ENCODE results near the gene B3GNT2.

DNA sequence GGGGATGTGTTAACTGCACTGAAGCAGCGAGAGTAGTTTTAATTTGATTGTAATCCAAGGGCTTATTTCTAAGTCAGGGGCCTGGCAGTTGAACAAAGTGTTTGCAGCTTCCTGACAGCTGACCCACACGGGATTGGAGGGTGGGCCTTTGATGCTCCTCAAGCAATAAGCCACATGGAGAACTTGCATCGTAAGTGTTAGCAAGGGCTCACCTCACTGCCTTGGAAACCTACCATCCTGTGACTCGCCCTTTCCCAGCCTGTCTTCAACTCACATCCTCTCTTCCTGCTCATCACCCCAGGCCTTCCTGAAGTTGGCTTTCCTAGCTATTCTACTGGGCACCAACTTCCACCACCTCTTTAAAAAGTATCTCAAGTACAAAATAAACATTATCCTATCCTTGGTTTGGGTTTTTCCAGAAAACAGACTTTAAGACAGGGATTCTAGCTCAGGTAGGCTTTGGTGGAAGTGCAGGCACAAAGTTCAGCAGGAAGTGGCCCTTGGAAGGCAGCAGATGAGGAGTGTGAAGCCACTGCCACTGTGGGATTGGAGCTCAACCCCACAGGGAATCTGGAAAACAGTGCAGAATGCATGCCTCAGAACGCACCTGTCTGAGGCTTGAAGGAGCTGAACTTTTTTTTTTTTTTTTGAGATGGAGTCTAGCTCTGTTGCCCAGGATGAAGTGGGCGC is 31.6 kb downstream of the B3GNT2 start:
- TF ChIP-seq, protein P1, sequence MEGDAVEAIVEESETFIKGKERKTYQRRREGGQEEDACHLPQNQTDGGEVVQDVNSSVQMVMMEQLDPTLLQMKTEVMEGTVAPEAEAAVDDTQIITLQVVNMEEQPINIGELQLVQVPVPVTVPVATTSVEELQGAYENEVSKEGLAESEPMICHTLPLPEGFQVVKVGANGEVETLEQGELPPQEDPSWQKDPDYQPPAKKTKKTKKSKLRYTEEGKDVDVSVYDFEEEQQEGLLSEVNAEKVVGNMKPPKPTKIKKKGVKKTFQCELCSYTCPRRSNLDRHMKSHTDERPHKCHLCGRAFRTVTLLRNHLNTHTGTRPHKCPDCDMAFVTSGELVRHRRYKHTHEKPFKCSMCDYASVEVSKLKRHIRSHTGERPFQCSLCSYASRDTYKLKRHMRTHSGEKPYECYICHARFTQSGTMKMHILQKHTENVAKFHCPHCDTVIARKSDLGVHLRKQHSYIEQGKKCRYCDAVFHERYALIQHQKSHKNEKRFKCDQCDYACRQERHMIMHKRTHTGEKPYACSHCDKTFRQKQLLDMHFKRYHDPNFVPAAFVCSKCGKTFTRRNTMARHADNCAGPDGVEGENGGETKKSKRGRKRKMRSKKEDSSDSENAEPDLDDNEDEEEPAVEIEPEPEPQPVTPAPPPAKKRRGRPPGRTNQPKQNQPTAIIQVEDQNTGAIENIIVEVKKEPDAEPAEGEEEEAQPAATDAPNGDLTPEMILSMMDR (tag by site-specific recombination; IDR thresholded peaks at IDR 0.05) = no peak
- no peak for TF ChIP-seq KLF16 (tag by site-specific recombination; IDR thresholded peaks at IDR 0.05)
- TF ChIP-seq ZNF777 (tag by site-specific recombination; IDR thresholded peaks at IDR 0.05; ENCODE audit: borderline replicate concordance) = no peak
